SKM-1 treated with dmso at 0.1 percent for 144 hours (cell line): ENCODE results near the gene LMNTD2.
"Not testable (repeated sequence)": the region's sequence is repeated elsewhere in the genome, so short reads cannot be mapped to it uniquely, and the experiment has no call there.

Experiments
- DNase-seq: peaks from one replicate; lab custom pipeline; 2025; ENCODE audit not compliant: unreplicated experiment; lab: John Stamatoyannopoulos, UW

LMNTD2 gene

GRCh38 chr11:587546-587945 is 27.0 kb upstream of the LMNTD2 start:
- DNase-seq, result no peak

DNA sequence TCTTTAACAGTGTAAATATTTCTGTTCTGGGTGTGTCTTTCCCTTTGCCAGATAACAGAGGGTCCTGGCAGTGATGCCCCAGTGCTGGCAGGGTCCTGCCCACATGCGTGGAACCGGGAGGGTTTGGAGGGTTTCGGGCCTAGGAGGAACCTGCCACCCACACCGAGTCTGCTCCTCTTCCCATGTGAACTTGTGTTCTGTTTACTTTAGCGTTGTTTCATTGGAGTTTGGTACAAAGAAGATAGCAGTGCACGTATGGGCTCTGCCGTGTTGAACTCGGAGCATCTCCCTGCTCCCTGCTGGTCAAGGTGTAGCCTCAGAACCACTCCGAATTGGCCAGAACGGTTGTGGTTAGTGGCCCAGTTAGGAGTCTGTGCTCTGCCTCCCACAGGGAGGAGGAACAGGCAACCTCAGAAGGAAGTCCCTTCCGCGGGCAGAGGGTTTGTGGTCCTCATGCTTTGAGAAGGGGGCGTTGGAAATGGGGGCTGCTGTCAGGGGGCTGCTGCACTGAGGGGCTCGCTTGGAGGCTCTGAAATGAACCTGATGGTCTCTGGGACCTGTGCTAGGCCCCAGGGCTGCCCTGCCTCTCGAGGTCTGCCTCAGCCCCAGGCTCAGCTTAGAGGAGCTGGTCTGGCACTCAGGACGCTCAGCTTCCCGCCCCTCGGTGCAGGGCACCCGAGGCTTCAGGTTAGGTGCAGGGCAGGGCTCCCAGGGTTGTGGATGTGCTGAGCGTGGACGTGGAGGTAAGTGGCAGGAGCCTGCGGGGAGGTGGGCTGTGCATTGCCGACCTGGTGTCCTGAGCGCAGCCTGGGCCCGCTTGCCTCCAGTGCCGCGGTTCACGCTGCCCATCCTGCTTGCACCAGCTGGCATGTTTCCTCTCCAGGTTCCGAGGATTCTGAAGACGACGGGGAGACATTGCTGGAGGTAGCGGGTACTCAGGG is 26.1 kb upstream of the LMNTD2 start:
- no peak for DNase-seq

DNA sequence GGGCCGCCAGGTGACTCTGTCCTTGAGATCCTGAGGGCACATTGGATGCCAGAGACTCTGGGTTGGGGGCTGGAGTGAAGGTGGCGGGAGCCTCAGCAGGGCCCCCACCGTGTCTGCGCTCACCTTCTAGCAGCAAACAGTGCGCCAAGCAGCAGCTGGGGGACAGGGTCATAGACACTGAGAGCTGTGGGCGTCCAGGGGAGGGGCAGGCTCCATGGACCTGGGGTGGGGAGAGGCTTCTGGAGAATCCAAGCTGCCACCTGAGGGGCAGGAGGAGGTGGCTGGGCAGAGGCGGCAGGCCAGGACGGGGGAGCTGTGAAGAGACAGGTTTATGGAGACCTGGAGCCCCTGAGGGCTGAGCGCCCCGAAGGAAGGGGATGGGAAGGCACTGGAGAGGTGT is 23.7 kb upstream of the LMNTD2 start:
- no peak for DNase-seq

- DNase-seq, result no peak
These were observed 21.2 kb upstream of the LMNTD2 start for GRCh38 chr11:581752-582151.

DNA sequence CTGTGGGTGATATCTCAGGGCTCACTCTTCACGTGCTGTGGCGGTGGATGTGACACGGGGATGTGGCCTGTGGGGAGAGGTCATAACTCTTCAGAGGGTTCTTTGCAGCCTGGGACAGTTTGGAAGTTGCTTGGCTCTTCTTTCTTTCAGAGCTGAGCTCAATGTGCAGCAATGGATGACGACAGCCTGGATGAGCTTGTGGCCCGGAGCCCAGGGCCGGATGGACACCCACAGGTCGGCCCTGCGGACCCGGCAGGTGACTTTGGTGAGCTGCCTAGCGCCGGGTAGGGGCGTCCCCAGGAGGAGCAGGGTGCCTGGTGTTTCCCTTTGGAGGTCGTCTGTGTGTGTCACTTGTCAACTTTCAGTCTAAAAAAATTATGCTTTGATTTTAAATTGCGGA is 20.8 kb upstream of the LMNTD2 start:
- no peak for DNase-seq

DNA sequence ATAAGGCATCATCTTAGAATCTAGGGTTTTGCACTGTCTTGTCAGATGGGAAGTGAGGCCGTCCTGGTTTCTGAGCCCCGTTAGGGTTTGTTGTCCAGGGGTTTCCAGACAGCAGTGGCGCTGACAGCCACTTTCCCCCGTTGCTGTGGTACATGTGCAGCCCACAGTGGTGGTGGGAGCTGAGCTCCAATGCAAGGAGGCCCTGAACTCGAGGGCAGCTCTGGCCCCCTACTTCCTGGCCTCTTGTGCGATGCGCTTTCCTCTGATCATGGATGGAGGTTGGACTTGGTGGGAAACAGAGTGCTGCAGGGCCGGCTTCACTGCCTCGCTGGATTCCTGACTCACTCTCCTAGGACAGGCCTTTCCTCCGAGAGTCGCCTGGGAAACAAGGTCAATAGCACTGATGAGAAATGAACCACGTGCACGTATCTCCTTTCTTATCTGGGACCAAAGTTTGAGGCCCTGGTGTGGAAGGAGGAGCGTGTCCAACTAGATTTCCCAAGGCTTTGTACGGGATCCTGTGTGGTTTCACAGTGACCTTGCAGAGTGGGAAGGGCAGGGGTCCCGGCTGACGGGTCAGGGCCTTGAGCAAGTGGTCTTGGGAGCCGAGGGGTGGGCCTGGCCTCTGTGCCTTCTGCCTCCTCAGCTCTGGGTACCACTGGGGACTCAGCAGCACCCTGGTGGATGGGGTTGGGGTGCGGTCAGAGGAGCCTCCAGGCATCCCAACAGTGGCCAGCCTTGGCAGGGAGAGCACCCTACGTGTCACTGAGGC is 19.5 kb upstream of the LMNTD2 start:
- DNase-seq, result no peak

DNA sequence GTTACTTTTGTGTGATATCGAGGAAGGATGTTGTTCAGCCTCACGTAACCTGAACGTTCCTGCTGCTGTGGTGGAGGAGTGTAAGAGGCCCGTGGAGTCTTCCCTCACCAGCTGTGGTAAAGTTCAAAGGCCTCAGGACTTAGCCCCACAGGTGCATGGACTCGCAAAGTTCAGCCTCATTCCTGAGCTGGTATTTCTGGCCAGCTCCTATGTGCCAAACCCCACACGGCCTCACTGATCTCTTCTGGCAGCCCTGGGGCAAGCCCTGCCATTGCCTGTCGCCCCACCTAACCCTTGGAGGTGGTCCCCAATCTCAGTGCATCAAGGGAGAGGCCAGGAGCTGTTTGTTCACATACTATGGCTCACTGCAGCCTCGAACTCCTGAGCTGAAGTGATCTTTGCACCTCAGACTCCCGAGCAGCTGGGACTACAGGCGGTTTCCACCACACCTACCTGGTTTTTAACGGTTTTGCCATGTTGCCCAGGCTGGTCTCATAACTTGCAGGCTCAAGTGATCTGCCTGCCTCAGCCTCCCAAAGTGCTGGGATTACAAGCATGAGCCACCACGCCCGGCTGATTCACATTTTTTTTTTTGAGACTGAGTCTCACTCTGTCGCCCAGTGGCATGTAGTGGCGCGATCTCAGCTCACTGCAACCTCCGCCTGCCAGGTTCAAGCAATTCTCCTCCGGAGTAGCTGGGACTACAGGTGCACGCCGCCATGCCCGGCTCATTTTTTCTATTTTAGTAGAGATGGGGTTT is 17.9 kb upstream of the LMNTD2 start:
- no peak for DNase-seq

DNA sequence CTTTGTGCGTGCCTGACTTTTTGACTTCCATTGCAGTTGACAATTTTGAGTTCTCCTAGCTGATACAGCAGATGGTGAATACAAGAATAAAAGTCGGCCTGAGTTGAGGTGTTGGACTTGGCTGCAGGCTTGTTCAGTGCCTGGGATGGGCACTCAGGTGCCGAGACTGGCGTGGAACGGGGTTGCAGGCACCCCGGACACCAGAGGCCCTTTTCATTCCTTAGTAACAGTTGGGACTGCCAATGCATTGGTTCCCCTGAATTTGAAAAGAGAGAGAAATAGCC is 17.0 kb upstream of the LMNTD2 start:
- no peak for DNase-seq

DNA sequence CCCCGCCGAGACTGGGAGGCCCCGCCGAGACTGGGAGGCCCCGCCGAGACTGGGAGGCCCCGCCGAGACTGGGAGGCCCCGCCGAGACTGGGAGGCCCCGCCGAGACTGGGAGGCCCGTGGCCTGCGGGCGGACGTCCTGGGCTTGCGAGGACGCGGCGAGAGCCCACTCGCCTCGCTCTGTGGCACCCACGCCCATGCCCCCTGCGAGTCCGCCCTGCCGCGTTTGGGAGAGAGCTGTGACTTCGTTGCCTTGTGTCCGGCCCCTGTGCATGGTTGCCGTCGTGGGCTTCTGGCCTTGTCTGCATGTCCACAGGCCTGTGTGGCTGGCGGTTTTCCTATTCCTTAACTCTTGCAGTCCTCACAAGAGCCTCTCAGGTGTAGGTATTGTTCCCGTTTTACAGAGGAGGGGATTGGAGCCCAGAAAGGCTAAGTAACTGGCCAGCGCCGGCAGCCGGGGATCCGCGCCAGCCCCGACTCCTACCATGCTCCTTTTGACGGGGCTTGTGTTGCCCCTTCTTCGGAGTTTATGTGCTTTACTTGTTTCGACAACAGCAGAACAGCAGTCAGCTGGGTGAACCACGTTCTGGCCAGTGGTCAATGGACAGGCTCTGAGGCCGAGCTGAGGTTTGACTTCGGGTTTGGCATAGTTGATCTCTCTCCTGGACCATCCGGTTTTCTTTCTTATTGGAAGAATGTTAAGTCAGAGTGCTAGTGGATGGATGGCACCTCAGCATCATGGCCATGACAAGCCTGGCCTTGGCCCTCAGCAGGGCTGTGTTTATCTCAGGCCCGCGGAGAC is 16.5 kb upstream of the LMNTD2 start:
- no peak for DNase-seq

DNA sequence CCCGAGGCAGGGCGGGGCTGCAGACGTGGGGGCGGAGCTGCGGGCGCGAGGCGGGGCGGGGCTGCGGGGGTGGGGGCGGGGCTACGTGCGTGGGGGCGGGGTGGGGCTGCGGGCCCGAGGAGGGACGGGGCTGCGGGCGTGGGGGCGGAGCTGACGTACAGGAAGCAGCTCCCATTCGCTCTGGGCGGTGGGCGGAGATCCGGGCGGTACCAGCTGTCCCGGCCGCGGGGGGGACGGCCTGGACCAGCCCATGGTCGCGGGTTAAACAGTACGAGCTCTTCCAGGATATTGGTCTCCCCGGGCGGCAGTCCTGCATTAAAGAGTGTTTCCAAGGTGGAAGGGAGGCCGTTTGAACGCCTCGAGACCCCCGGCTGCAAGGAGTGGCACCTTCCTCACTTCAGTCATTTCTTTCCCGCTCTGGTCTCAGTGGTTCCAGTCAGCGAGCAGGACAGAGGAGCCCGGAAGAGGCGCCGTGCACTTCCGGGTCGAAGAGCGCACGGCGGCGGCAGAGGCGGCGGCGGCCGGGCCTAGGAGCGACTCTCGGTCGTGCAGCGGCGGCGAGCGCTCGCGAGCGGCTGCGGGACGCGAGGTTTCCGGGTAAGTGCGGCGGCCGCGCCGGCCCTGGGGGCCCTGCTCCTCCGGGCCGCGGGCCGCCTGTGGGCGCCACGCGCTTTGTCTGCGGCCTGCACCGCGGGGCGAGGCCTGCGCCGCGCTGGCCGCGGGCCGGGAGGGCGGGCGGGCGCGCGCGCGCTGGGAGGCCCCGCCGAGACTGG is 15.6 kb upstream of the LMNTD2 start, which contains the start of gene PHRF1:
TSS of gene PHRF1 (plus strand) at position 475 of the 773 bp plus-strand sequence. CDS start 5,043 bp downstream, outside the sequence.
- peak; percentile 87 for DNase-seq

GRCh38 chr11:575313-575995 is 14.9 kb upstream of the LMNTD2 start:
- DNase-seq, result peak; percentile 73

GRCh38 chr11:574632-575312 is 14.2 kb upstream of the LMNTD2 start:
- no peak for DNase-seq

DNA sequence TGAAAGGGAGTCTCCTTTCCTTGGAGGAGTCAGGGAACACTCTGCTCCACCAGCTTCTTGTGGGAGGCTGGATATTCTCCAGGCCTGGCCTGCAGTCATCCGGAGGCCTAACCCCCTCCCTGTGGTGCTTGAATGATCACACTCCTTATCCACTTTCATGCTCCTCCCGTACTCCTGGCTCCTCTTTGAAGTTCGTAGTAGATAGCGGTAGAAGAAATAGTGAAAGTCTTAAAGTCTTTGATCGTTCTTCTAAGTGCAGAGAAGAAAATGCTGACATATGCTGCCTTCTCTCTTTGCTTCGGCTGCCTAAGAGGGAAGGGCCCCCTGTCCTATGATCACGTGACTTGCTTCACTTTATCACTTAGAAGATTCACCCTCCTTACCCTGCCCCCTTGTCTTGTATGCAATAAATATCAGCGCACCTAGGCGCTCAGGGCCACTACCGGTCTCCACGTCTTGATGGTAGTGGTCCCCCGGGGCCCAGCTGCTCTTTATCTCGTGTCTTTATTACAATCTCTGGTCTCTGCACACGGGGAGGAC is 13.6 kb upstream of the LMNTD2 start:
- not testable (repeated sequence) for DNase-seq

DNA sequence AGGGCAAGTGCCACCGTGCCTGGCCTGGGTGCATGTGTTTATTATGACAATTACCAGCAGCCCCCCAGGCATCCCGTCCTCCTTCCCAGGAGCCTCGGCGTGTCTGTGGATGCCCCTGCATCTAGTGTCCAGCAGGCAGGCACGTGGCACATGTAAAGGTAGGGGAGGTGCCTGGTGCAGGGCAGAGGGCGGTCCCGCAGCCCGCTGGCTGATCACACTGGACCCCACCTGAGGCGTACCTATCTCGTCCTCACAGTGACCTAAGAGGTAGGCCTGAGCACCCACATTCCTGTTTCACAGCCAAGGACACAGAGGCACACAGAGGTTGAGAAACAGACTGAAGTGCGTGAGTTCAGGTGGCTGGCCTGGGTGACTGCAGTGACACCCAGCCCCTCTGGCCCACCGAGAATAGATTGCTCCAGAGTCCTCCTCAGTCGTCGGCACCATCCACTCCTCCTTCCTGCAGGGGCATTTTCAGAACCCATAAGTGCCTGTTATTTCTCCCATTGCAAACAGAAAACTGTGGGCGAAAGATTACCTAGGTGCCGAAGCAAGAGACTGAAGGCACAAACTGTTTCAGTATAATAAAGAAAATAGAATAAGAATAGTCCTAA is 12.7 kb upstream of the LMNTD2 start:
- DNase-seq, result no peak

DNA sequence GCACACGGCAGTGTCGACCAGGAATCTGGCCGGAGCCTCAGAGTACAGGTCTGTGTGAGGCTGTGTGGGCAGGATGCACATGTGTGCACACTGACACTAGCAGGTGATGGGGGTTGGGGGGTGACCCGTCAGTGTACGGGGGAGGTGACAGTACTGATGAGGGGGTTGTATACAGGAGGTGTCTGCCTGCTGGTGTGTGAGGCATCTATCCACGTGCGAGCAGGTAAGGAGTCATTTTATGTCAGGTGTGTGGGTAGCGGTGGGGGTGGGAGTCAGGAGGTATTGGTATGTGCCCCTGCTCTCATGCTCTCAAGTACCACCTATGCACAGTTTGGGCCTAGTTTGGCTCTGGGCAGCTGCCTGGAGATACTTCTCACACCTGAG is 11.3 kb upstream of the LMNTD2 start:
- no peak for DNase-seq

- no peak for DNase-seq
These were observed 8.8 kb upstream of the LMNTD2 start for GRCh38 chr11:569158-569885.
